Neural cell (in vitro differentiated cells): Measurements from ENCODE around the gene MBNL3. TPM values are rescaled to one million over a fixed set of nuclear protein-coding genes. Genes with fewer than 3 reads are reported as not detected.

ENCODE experiments used
- H2AFZ ChIP-seq: fragments of 200-600, 300-800 bp; sonication (generic), shearing (Covaris generic); 2 replicates; pipeline ENCODE4 v1.6.0; 2014; ENCODE audit warnings: low read depth, mild to moderate bottlenecking, antibody characterized with exemption, low read length, moderate library complexity
- H3F3A ChIP-seq: fragments of 200-600 bp; shearing (Covaris generic); 2 replicates; pipeline ENCODE4 v1.6.1; 2016; ENCODE audit warnings: mild to moderate bottlenecking, moderate library complexity, mixed read lengths, antibody characterized with exemption, low read length; ENCODE audit not compliant: insufficient read depth, poor library complexity, severe bottlenecking
- H3K27ac ChIP-seq: fragments of 200-600, 300-800 bp; sonication (generic), shearing (Covaris generic); 2 replicates; pipeline ENCODE4 v1.5.1; 2014; ENCODE audit warnings: mild to moderate bottlenecking, low read length, moderate library complexity
- H3K27me3 ChIP-seq: fragments of 300-800, 200-600 bp; sonication (generic), shearing (Covaris generic); 2 replicates; pipeline ENCODE4 v1.6.0; 2014; ENCODE audit warnings: mild to moderate bottlenecking, low read depth, low read length, moderate library complexity; ENCODE audit not compliant: insufficient read depth
- H3K36me3 ChIP-seq: fragments of 300-800, 200-600 bp; sonication (generic), shearing (Covaris generic); 2 replicates; pipeline ENCODE4 v1.5.1; 2014; ENCODE audit warnings: mild to moderate bottlenecking, antibody characterized with exemption, low read length, moderate library complexity; ENCODE audit not compliant: insufficient read depth
- H3K4me2 ChIP-seq: fragments of 300-800, 200-600 bp; sonication (generic), shearing (Covaris generic); 2 replicates; pipeline ENCODE4 v1.6.0; 2014; ENCODE audit warnings: mild to moderate bottlenecking, low read length
- H3K4me3 ChIP-seq: fragments of 300-800, 200-600 bp; sonication (generic), shearing (Covaris generic); 2 replicates; pipeline ENCODE4 v1.5.1; 2014; ENCODE audit warnings: mild to moderate bottlenecking, low read length, moderate library complexity
- H3K79me2 ChIP-seq: fragments of 200-600 bp; shearing (Covaris generic); replicated peaks from 2 replicates; pipeline ENCODE4 v1.6.0; 2014; ENCODE audit warnings: mild to moderate bottlenecking, low read length, moderate library complexity; ENCODE audit not compliant: insufficient read depth
- H3K9ac ChIP-seq: fragments of 300-800, 200-600 bp; sonication (generic), shearing (Covaris generic); 2 replicates; pipeline ENCODE4 v1.6.1; 2016; ENCODE audit warnings: mild to moderate bottlenecking, low read length, mixed read lengths
- H3K9me2 ChIP-seq: fragments of 200-600 bp; shearing (Covaris generic); 2 replicates; pipeline ENCODE4 v1.6.1; 2016; ENCODE audit warnings: mild to moderate bottlenecking, low read length, mixed read lengths; ENCODE audit not compliant: insufficient read depth
- H3K9me3 ChIP-seq: fragments of 200-600, 300-800 bp; sonication (generic), shearing (Covaris generic); 2 replicates; pipeline ENCODE4 v1.6.1; 2016; ENCODE audit warnings: mild to moderate bottlenecking, mixed run types, low read length, moderate library complexity, mixed read lengths
- H4K20me1 ChIP-seq: fragments of 200-600 bp; shearing (Covaris generic); 2 replicates; pipeline ENCODE4 v1.6.1; 2016; ENCODE audit warnings: mild to moderate bottlenecking, mixed run types; ENCODE audit not compliant: insufficient read depth
- EP300 ChIP-seq: fragments of 450-650 bp; conservative IDR thresholded peaks from 2 replicates; pipeline ENCODE4 v1.6.1; 2014; ENCODE audit warnings: antibody characterized with exemption, mild to moderate bottlenecking, moderate library complexity; ENCODE audit not compliant: poor library complexity, severe bottlenecking
- EZH2 ChIP-seq: fragments of 200-600, 300-800 bp; shearing (Covaris generic), sonication (generic); IDR thresholded peaks from 2 replicates; pipeline ENCODE4 v1.6.1; 2014; ENCODE audit warnings: antibody characterized with exemption, low read length, borderline replicate concordance, mild to moderate bottlenecking; ENCODE audit not compliant: insufficient read depth, poor library complexity, severe bottlenecking
- MXI1 ChIP-seq: fragments of 450-650 bp; conservative IDR thresholded peaks from 2 replicates; pipeline ENCODE4 v1.6.1; 2014; ENCODE audit warnings: antibody characterized with exemption, mild to moderate bottlenecking; ENCODE audit not compliant: poor library complexity, severe bottlenecking
- POLR2AphosphoS5 ChIP-seq: IDR thresholded peaks from 2 replicates; pipeline ENCODE4 v1.6.1; 2012
- RAD21 ChIP-seq: fragments of 450-650 bp; conservative IDR thresholded peaks from 2 replicates; pipeline ENCODE4 v1.6.1; 2014; ENCODE audit warnings: antibody characterized with exemption, mild to moderate bottlenecking, moderate library complexity
- SMC3 ChIP-seq: fragments of 450-650 bp; conservative IDR thresholded peaks from 2 replicates; pipeline ENCODE4 v1.6.1; 2014; ENCODE audit warnings: antibody characterized with exemption, mild to moderate bottlenecking, moderate library complexity; ENCODE audit not compliant: poor library complexity
- TAF1 ChIP-seq: IDR thresholded peaks from 2 replicates; pipeline ENCODE4 v1.6.1; 2012; ENCODE audit warnings: low read depth
- polyA plus RNA-seq: library from polyadenylated mRNA; depleted of rRNA; stranded (reverse); fragments of >200 nt; gene quantifications from 2 replicates; pipeline ENCODE4 v1.2.3, GENCODE V29; 2014
- TF ChIP-seq, protein P1 (sequence below): IDR thresholded peaks from 2 replicates; pipeline ENCODE4 v1.6.1; 2012; ENCODE audit warnings: borderline replicate concordance
- TF ChIP-seq, protein P2 (sequence below): fragments of 450-650 bp; IDR thresholded peaks from 2 replicates; pipeline ENCODE4 v1.5.1; 2014; ENCODE audit warnings: antibody characterized with exemption, mild to moderate bottlenecking, moderate library complexity; ENCODE audit not compliant: poor library complexity, severe bottlenecking

Gene MBNL3
- polyA plus RNA-seq, 1 donor from 2014 or later = 0.09 TPM

DNA sequence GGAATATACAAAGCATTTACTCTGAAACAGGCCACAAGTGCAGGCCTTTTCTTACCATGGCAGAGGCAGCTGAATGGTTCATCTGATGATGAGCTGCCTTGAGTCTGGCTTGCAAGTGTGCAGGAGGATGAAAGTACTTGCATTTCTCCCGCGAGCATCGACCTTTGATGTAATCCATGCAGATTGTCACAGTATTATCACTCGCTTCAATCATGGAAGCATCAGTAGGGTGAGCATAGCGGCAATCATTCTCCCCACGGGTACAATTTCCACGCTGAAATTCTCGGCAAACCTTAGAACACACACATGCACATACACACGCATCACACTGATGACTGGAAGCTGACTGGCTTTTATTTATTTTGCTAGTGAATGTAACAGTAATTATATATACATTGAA, 98.0 kb downstream of the MBNL3 start:
- Histone ChIP-seq H3K4me3 (no peak overlapping the region), H3K9me3 (no peaks in the 10 kb centered on the region), H3K27me3 (no peaks in the 10 kb centered on the region), H3F3A (no peaks in the 10 kb centered on the region), H3K9ac (no peak overlapping the region), H3K27ac (no peak overlapping the region), H3K9me2 (no peaks in the 10 kb centered on the region), H4K20me1 (no peaks in the 10 kb centered on the region), H3K79me2 (no peaks in the 10 kb centered on the region), H2AFZ (no peak overlapping the region), H3K4me2 (no peak overlapping the region), H3K36me3 (no peaks in the 10 kb centered on the region)
- TF ChIP-seq POLR2AphosphoS5 = peak; percentile 67
- no peak for TF ChIP-seq RAD21
- TF ChIP-seq EP300 = peak; percentile 59
- TF ChIP-seq, protein P1, sequence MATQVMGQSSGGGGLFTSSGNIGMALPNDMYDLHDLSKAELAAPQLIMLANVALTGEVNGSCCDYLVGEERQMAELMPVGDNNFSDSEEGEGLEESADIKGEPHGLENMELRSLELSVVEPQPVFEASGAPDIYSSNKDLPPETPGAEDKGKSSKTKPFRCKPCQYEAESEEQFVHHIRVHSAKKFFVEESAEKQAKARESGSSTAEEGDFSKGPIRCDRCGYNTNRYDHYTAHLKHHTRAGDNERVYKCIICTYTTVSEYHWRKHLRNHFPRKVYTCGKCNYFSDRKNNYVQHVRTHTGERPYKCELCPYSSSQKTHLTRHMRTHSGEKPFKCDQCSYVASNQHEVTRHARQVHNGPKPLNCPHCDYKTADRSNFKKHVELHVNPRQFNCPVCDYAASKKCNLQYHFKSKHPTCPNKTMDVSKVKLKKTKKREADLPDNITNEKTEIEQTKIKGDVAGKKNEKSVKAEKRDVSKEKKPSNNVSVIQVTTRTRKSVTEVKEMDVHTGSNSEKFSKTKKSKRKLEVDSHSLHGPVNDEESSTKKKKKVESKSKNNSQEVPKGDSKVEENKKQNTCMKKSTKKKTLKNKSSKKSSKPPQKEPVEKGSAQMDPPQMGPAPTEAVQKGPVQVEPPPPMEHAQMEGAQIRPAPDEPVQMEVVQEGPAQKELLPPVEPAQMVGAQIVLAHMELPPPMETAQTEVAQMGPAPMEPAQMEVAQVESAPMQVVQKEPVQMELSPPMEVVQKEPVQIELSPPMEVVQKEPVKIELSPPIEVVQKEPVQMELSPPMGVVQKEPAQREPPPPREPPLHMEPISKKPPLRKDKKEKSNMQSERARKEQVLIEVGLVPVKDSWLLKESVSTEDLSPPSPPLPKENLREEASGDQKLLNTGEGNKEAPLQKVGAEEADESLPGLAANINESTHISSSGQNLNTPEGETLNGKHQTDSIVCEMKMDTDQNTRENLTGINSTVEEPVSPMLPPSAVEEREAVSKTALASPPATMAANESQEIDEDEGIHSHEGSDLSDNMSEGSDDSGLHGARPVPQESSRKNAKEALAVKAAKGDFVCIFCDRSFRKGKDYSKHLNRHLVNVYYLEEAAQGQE = no peak

DNA sequence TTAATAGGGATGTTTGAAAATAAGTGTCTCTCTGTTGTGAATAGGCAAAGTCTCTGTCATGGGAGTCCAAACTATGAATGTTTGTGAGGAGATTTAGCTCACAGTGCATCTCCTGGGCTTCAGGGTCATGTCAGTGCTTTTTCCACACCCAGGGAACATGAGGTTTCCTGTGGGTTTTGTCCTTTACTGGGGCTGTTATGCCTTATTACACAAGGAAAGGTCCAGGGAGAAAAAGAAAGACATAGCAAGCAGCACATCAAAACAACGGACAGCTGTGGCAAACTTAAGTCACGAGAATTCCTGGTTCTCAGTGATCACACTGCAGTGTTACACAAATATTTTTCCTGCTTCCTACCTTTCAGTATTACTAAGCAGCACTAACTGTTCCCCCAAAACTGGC, 99.4 kb downstream of the MBNL3 start:
- Histone ChIP-seq H2AFZ (no peak overlapping the region), H3K4me3 (no peak overlapping the region), H4K20me1 (no peaks in the 10 kb centered on the region), H3K9ac (no peak overlapping the region), H3K27ac (no peak overlapping the region), H3K36me3 (no peaks in the 10 kb centered on the region), H3K4me2 (no peak overlapping the region), H3K9me2 (no peaks in the 10 kb centered on the region), H3K27me3 (no peaks in the 10 kb centered on the region), H3K9me3 (no peaks in the 10 kb centered on the region), H3F3A (no peaks in the 10 kb centered on the region), H3K79me2 (no peaks in the 10 kb centered on the region)
- TF ChIP-seq RAD21 (no peak), POLR2AphosphoS5 (no peak), EZH2 (no peak), TAF1 (no peak), SMC3 (no peak), EP300 (no peak), MXI1 (no peak)
- TF ChIP-seq, protein P2, sequence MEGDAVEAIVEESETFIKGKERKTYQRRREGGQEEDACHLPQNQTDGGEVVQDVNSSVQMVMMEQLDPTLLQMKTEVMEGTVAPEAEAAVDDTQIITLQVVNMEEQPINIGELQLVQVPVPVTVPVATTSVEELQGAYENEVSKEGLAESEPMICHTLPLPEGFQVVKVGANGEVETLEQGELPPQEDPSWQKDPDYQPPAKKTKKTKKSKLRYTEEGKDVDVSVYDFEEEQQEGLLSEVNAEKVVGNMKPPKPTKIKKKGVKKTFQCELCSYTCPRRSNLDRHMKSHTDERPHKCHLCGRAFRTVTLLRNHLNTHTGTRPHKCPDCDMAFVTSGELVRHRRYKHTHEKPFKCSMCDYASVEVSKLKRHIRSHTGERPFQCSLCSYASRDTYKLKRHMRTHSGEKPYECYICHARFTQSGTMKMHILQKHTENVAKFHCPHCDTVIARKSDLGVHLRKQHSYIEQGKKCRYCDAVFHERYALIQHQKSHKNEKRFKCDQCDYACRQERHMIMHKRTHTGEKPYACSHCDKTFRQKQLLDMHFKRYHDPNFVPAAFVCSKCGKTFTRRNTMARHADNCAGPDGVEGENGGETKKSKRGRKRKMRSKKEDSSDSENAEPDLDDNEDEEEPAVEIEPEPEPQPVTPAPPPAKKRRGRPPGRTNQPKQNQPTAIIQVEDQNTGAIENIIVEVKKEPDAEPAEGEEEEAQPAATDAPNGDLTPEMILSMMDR = no peak
- TF ChIP-seq, protein P1 = no peak
